Measurements from ENCODE around the gene CAMTA1.

Gene CAMTA1

DNA sequence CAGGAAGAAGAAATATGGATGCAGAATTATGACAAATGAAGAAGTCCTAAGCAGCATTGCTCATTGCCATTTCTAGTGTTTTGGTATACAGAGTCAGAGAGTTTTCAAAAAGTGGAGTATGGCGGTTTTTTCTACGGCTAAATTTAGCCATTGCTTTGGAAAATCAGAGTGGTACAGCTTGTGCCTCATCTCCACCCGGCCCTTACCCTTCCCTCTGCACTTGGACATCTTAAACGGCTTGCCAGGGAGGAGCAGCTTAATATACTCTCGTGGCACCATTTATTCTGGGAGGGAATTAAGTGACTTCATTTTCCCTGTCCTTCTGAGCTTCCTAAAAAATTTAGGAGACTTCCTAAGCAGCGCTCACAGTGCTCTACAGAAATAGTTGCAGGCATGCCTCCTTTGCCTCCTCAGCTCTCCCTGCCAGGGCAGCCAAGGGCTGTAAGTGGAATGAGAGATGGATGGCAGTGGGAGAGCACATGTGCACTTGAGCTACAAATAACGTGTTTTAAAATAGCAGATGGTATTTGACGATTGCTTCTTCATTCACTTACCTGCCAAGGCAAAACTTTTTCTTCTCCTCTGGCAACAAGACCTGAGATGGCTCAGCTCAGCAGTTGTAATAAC lies 934.3 kb downstream of the CAMTA1 start:
- no peak for DNase-seq (ENCODE audit: low read depth in 2 of 2)

DNA sequence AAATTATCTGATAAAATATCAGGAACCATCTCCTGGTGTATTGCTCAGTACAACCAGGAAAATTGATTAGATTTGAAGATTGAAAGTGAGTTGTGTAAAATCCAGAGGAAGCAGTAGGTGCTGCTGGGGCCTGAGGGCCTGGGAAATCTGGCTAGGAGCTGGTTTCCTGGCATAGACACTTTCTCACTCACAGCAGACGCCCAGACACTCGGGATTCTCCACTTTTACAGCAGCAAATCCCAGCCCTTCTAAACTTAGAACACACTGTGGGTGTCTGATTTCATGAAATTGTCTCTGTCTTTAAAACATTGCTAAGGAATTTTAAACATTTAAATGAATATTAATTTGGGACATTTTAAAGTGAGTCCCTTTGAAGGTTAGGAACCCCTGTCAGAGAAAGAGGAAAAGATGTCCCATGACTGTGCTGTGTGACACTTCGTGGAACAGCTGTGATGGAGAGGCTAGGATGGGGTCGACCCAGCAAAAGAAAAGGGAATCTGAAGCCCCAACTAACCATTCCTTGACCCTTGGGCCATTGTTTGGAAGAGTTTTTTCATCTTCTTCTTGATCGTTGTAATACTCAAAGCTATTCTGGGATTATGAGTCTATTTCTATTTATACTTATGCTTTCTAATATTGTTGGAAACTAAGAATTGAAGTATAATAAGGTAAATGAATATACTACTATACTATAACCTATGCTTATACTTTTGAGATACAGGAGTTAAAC lies 936.9 kb downstream of the CAMTA1 start:
- no peak for DNase-seq (ENCODE audit: low read depth in 2 of 2)

DNA sequence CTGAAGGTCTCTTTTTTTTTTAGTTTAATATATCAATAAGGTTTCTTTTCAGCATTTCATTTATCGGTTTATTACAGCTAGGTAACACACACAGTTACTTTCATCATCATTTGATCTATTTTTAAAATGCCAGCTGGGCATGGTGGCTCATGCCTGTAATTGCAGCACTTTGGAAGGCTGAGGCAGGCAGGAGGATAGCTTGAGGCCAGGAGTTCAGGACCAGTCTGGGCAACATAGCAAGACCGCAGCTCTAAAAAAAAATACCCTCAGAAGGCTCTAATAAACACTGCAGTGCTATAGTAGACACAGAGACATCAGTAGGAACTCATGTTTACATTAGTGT lies 937.4 kb downstream of the CAMTA1 start:
- no peak for DNase-seq (ENCODE audit: low read depth in 2 of 2)

DNA sequence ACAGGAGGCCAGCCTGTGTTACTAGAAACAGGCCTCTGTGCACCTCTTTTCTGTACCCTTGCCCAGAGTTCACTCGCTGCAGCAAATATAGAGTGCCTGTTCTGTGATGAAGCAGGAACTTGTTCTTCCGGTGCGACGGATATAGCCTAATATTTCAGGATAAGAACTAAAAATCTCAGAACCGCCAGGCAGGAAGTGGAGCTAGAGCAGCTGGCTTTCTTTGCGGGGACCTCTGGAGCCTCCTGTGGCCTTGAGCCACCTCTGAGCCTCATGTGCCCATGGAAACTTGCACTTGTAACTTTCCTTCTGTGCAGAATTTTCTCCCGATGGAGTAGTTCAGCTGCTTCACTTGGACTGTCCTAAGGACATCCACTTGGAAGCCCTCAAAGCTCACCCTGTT lies 941.4 kb downstream of the CAMTA1 start:
- DNase-seq (ENCODE audit: low read depth in 2 of 2): no peak

DNA sequence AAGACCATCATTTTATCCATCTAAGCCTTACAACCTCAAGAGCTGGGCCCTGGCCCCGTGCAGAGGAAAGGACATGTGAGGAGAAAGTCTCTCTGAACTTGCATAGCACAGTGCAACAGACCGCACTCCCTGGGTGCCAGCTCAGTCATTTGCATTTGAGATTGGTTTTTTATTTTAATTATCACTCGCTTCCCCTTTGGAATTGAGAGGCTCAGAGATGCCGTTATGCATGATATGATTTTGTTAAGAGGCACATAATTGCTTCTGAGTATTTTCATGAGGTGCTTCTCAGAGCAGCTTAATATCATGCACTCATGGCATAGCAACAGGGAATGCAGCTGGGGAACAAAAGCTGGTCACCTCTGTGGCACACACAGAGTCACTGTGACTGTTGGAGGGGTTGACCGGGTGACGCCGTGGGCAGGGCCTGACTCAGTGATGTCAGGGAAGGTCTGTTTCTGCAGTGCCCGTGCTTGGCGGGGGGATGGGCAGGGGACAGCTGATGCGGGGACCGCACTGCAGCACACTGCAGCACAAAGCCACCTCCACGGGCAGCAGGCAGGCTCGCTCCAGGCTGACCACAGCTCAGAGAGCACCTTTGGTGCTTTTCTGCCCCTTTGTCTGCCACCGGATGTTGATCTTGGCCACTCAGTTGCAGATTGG lies 942.7 kb downstream of the CAMTA1 start:
- DNase-seq (ENCODE audit: low read depth in 2 of 2): no peak

DNA sequence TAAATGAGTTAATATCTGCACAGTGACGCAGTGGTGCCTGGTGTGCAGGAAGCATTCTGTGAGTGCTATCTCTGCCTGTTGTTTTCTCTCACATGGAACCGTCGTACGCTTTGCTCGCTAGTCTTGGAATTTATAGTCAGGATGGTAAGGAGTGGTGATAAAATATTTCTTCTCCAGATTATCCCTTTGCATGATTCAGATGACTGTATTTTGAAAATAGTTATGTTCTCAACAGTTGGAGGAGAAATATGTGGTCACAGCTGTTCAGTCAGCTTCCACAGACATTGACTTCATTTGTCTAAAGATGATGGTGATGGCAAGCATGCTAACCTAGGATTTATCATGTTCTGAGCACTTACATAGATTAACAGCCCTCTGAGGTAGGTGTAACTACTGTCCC lies 944.5 kb downstream of the CAMTA1 start:
- no peak for DNase-seq (ENCODE audit: low read depth in 2 of 2)

DNA sequence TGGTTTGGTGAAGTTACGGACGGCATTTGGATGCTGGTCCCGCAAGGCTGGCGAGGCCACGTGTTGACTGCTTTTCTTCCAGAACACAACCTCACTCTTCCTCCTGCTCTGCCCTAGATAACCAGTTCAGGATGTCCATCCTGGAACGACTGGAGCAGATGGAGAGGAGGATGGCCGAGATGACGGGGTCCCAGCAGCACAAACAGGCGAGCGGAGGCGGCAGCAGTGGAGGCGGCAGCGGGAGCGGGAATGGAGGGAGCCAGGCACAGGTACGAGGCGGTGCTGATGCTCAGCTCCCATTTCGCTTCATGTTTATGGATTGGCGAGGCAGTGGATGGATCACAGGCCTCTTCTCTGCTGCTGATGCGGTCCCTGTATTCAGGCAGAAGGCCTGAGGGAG lies 947.1 kb downstream of the CAMTA1 start:
- no peak for DNase-seq (ENCODE audit: low read depth in 2 of 2)

DNA sequence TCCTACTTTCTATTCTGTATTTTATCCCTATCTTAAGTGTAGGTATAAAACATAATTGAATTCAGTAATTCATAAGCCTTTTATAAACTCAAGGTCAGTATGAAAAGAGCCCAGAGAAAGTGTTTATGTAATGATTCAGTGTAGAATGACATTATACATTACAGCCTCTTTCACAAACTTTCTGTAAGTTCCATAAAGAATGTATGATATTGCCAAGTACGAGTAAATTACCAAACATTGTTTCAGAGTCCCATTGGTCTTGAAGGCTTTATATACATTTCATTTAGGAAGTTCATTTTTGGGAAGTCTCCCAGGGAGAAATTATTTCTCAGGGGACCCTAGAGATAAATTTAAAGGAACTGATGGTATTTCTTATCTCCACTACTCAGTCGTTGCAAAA lies 948.0 kb downstream of the CAMTA1 start:
- DNase-seq (ENCODE audit: low read depth in 2 of 2): no peak

DNA sequence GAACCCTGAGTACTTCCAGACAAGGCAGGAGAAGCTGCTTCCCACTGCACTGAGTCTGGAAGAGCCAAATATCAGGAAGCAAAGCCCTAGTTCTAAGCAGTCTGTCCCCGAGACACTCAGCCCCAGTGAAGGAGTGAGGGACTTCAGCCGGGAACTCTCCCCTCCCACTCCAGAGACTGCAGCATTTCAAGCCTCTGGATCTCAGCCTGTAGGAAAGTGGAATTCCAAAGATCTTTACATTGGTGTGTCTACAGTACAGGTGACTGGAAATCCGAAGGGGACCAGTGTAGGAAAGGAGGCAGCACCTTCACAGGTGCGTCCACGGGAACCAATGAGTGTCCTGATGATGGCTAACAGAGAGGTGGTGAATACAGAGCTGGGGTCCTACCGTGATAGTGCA lies 952.8 kb downstream of the CAMTA1 start:
- DNase-seq (ENCODE audit: low read depth in 2 of 2): no peak

DNA sequence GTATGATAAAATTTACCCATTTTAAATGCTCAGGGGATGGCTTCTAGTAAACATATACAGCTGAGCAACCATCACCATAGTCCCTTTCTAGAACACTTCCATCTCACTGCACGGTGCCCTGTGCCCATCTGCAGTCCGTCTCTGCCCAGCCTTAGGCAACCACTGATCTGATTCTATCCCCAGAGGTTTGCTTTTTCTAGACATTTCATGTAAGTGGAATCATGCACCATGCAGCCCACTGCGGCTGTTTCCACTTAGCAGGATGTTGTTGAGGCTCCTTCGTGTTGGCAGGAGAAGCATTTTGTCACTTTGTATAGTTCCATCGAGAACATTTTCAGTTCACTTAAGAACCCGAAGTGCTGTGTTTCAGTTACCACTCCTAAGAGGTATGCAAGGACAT lies 958.1 kb downstream of the CAMTA1 start:
- DNase-seq (ENCODE audit: low read depth in 2 of 2): no peak

DNA sequence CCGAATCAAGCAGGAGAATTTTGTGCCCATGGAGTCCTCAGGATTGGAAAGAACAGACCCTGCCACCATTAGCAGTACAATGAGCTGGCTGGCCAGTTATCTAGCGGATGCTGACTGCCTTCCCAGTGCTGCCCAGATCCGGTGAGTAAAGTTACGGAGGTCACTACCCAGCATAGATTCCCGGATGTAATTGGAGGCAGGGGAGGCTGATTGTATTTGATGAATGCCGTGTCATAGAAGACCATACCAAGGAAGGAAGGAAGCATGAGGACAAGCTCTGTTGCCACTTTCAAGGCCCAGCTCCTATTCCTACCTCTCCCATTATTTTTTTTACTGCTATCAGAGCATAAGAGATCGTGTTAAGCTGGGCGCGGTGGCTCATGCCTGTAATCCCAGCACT lies 959.6 kb downstream of the CAMTA1 start:
- DNase-seq (ENCODE audit: low read depth in 2 of 2): no peak

DNA sequence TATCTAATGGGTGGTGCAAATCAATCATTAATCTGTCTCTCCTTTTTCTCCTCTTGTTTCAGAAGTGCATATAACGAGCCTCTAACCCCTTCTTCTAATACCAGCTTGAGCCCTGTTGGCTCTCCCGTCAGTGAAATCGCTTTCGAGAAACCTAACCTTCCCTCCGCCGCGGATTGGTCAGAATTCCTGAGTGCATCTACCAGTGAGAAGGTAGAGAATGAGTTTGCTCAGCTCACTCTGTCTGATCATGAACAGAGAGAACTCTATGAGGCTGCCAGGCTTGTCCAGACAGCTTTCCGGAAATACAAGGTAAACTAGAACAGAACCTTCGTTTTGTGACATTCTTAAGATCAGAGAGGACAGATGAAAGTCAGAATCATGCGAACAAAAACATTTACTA lies 960.5 kb downstream of the CAMTA1 start:
- no peak for DNase-seq (ENCODE audit: low read depth in 2 of 2)

DNA sequence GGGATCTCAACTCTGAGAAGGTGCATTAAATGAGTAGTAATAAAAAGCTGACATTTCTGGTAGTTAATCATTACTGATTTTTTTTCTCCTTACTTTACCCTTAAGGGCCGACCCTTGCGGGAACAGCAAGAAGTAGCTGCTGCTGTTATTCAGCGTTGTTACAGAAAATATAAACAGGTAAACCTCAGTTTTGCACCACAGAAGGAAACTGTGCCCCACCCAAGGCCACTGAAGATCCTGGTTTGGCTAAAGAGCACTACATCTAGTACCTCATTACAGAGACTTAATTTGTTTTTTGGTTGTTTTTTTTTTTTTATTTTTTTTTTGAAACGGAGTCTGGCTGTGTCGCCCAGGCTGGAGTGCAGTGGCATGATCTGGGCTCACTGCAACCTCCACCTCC lies 962.4 kb downstream of the CAMTA1 start:
- DNase-seq (ENCODE audit: low read depth in 2 of 2): no peak

DNA sequence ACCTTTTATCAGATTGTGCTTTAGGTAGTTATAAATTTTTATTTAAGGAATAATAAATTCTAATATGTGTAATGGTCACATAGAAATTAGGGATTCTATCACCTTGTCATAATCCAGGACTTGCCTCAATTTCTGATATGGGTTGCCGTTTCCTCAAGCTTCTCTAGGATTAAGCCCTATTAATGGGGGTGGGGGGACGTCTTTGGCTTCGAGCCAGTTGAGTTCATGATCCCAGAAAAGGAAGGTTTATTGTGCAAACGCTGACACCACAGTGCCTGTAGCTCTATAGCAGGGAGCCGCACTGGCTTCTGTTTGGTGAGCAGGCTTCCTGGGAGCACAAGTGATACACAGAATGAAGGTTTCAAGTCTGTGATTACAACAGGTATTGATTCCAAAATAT lies 963.9 kb downstream of the CAMTA1 start:
- no peak for DNase-seq (ENCODE audit: low read depth in 2 of 2)

DNA sequence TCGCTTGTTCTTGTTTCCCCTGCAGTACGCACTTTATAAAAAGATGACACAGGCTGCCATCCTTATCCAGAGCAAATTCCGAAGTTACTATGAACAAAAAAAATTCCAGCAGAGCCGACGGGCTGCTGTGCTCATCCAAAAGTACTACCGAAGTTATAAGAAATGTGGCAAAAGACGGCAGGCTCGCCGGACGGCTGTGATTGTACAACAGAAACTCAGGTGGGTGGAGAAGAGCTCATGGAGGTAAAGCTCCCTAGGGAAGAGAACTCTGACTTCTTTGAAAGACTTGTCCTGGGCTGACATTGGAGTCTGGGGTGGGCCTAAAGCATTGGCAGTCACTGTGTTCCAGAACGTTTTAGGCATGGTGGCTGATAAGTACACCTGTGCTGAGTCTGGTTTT lies 965.9 kb downstream of the CAMTA1 start:
- DNase-seq (ENCODE audit: low read depth in 2 of 2): no peak

DNA sequence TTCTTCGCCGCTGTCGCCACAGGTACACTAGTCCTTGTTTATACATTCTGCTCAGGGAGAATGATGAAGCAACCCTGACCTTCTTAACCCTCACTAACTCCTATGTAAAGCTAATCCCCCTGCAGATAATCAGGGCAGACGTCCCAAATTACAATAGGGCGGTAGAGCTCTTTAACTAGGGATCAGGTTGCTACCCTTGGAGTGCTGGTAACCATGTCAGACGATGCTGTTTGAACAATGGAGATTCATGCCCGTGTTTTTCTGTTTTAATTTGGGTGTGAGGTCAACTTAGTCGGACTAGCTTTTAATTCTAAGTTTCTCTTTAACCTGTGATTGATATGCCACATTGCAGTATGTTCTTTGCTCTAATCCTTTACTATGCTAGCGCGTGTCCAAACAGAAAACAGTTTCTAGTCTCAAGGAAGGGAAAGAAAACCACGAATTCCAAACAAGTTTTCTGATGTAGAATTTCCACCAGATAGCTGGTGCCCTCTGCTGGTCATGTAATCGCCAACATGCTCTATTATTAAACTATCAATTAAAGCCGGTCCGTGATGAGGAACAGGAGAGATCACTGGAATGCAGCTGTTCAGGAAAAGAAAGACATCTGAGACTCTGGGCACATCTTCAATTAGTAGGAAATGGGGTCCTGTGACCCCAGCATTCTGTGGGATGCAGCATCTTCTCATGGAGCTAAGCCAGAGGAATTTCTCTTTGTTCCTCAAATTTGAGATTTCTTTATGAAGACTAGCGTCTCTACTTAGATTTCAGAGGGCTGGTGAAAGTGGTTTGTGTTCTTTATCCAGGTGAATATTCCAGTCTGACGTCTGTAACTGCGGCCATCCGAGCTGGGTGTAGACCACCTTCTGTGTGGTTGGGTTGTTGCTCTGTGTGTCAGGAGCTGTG lies 967.5 kb downstream of the CAMTA1 start:
- peak; percentile 7 to 11 for DNase-seq (ENCODE audit: low read depth in 2 of 2)

DNA sequence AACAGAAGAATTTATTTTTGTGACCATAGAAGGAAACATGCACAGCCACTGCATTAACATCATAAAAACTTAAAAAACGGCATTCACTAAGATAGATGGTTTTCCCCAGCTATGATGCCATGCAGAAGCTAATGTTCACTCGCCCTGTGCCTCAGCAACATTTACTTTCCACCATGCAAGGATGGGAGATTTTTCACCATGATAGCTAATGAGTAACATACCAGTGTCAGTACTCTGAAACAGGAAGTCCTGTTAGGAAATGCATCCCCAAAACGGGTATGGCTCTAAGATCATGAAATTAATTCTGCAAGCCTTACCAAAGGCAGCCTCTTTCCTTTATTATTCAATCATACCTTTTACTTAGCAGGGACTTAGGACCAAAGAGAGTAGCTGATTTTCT lies 968.4 kb downstream of the CAMTA1 start:
- no peak for DNase-seq (ENCODE audit: low read depth in 2 of 2)

DNA sequence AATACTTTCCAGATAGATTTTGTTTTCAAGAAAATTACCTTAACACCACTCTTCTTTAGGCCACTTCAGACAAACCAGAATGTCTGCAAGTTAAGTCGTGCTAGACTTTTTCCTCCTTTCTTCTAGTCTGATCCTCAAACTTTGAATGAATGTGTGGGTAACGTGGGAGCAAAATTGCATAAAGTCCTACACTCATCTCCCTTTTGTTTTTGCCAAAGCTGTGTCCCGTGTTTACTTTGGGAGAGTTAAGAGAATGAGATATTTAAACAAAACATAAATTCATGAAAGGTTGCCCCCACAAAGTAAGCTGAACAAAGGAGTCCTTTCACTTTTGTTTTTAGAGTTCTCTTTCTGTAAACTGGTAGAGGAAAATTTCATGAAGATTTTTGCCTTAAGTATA lies 969.0 kb downstream of the CAMTA1 start:
- no peak for DNase-seq (ENCODE audit: low read depth in 2 of 2)

DNA sequence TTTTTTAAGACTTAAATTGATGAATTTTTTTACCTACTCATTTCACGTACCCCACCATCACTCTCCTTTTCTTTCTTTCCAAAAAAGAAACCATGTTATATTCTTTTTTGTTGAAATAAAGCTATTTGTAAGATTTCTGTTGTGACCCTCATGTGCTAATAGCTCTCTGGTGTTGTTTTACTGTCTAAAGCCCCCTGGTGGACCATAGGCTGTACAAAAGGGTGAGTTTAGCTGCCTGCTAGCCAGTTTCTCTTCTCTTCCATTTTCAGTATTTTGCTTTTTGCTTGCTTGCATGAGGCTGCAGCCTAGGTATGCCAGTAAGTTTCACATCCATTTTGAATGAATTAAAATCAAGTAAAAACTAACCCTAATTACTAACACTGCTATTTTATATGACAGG lies 970.2 kb downstream of the CAMTA1 start:
- DNase-seq (ENCODE audit: low read depth in 2 of 2): no peak

DNA sequence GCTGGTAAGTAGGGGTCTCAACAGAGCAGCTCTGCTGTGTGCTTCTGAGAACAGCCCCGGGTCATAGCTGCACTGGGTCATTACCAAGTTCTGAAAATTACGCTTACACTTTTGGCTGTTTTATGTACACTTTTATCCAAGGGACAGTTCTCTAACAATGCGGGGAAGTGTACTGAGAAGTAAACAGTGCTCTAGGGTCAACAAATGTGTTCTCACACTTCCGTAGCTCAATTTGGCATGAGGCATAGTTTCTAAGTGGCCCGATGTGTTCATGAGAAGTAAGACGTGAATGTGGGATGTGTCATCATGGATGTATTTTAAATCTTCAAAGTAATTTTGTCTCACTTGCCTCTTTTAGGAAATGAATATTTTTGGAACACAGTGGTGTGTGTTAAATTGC lies 975.0 kb downstream of the CAMTA1 start:
- no peak for DNase-seq (ENCODE audit: low read depth in 2 of 2)

DNA sequence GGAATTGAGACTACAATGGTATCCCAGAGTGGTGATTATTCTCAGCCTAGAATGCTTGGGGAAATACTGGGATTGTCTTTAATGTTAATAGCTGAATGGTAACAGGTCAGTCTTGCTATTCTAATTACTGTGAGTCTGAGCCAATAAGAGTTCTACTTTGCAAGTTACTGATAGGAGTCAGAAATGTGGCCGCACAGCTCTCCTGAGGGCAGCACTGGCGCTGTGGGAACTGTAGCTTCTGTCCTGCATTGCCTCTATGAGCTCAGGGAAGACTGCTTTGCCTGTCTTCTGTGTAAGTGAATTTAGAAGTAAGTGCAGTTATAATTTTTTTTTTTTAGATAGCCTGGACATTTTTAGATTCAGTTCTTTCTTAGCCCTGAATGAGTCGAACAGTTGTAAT lies 975.8 kb downstream of the CAMTA1 start:
- DNase-seq (ENCODE audit: low read depth in 2 of 2): no peak

DNA sequence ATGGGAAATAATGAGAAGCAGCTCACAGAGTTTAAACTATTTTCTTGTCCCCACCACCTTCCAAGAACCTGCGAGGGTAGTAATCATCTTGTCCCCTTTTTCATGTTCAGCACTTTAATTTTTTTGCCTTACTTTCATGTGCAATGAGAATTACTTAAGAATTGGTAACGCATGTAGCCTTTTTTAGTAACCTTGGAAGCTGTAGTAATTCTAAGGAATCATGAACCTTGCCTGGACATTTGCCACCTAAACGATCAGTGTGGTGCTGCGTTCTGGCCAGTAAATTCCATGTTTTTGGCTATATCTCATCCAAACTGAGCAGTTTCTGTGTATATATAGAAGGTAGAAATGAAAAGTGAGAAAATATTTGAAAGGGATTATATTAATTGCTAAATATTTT lies 981.9 kb downstream of the CAMTA1 start:
- no peak for DNase-seq (ENCODE audit: low read depth in 2 of 2)
